ENCODE measurements around the gene SERGEF. TPM values are rescaled to one million over a fixed set of nuclear protein-coding genes. Genes with fewer than 3 reads are reported as not detected.

The SERGEF gene
- total and polyA plus RNA-seq, 7 donors, result 11.1 to 33.1 (median 26.0) TPM

GRCh38 chr11:17738151-17738973 is 274.5 kb downstream of the SERGEF start:
- Histone ChIP-seq H3K4me1 (peaks cover 4% of the 10 kb centered on the region), H3K27ac (no peak overlapping the region), H3K36me3 (ENCODE audit: insufficient read depth in 1 of 2, low read depth in 1 of 2) (no peaks in the 10 kb centered on the region), H3K27me3 (ENCODE audit: insufficient read depth in 3 of 3, low read length in 2 of 3) (peaks cover 0 to 38% (median 23%) of the 10 kb centered on the region in 3 donors), H3K4me3 (no peak overlapping the region), H3K9me3 (no peaks in the 10 kb centered on the region)
- TF ChIP-seq CTCF (IDR thresholded peaks at IDR 0.05), result no peak
- peak in 1 of 2 donors; percentile 33 for DNase-seq
- WGBS, 3 donors, result 63 to 71% (median 64%) methylated on average over 10 of the region's 10 CpGs
- intact Hi-C loops (cut with DNase I), result no loop called here
- no peak for ATAC-seq

Other genes starting within 250 kb of the SERGEF start
- gene TPH1, start 33.2 kb upstream of the SERGEF start, total RNA-seq, result under 1 TPM in 3 of 4 donors, not detected in 1; 0.04 to 0.28 (median 0.06) TPM
- gene TPH1, start 33.2 kb upstream of the SERGEF start, polyA plus RNA-seq, result under 1 TPM; 0.03 to 0.18 (median 0.08) TPM
- 1 to 10 TPM; 3.5 to 6.5 (median 4.6) TPM for gene SAAL1, start 93.0 kb upstream of the SERGEF start, total RNA-seq
- gene SAAL1, start 93.0 kb upstream of the SERGEF start, polyA plus RNA-seq, result 1 to 10 TPM; 5.3 to 6.7 (median 5.5) TPM
- gene MRGPRX3, start 119.5 kb upstream of the SERGEF start, total RNA-seq, result not detected
- not detected for gene MRGPRX3, start 119.5 kb upstream of the SERGEF start, polyA plus RNA-seq
- not detected for gene MRGPRX4, start 159.8 kb upstream of the SERGEF start, total RNA-seq
- gene MRGPRX4, start 159.8 kb upstream of the SERGEF start, polyA plus RNA-seq, result not detected
- gene SAA4, start 223.8 kb upstream of the SERGEF start, total RNA-seq, result 1 to 10 TPM in 1 of 4 donors, under 1 TPM in 1, not detected in 2; 0.46 to 2.9 TPM
- under 1 TPM in 1 of 3 donors, not detected in 2; 0.05 TPM for gene SAA4, start 223.8 kb upstream of the SERGEF start, polyA plus RNA-seq
- gene SAA2, start 235.6 kb upstream of the SERGEF start, total RNA-seq, result 10 to 100 TPM; 11.3 to 35.5 (median 25.6) TPM
- 1 to 10 TPM; 2.6 to 6.3 (median 3.0) TPM for gene SAA2, start 235.6 kb upstream of the SERGEF start, polyA plus RNA-seq